ENCODE results near the gene EXOC7.
"Not testable (repeated sequence)": the region's sequence is repeated elsewhere in the genome, so short reads cannot be mapped to it uniquely, and the experiment has no call there.

Gene EXOC7

GRCh38 chr17:76071531-76072147 is 31.9 kb downstream of the EXOC7 start:
- DNase-seq (ENCODE audit: extremely low read depth, low read depth) = no peak
- peak overlapping the region; percentile 61 for H3K4me3 ChIP-seq (replicated peaks; ENCODE audit: low read depth, low read length)
- TF ChIP-seq, protein P1, sequence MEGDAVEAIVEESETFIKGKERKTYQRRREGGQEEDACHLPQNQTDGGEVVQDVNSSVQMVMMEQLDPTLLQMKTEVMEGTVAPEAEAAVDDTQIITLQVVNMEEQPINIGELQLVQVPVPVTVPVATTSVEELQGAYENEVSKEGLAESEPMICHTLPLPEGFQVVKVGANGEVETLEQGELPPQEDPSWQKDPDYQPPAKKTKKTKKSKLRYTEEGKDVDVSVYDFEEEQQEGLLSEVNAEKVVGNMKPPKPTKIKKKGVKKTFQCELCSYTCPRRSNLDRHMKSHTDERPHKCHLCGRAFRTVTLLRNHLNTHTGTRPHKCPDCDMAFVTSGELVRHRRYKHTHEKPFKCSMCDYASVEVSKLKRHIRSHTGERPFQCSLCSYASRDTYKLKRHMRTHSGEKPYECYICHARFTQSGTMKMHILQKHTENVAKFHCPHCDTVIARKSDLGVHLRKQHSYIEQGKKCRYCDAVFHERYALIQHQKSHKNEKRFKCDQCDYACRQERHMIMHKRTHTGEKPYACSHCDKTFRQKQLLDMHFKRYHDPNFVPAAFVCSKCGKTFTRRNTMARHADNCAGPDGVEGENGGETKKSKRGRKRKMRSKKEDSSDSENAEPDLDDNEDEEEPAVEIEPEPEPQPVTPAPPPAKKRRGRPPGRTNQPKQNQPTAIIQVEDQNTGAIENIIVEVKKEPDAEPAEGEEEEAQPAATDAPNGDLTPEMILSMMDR (IDR thresholded peaks at IDR 0.05; ENCODE audit: low read depth, low read length, missing control alignments) = no peak

- H3K4me3 ChIP-seq (replicated peaks; ENCODE audit: low read depth, low read length) = no peak overlapping the region
- DNase-seq (ENCODE audit: extremely low read depth, low read depth) = no peak
- TF ChIP-seq, protein P1 (IDR thresholded peaks at IDR 0.05; ENCODE audit: low read depth, low read length, missing control alignments) = no peak
Measured at GRCh38 chr17:76065775-76066174, 37.8 kb downstream of the EXOC7 start.

GRCh38 chr17:76063875-76064546 is 39.6 kb downstream of the EXOC7 start:
- TF ChIP-seq, protein P1 (IDR thresholded peaks at IDR 0.05; ENCODE audit: low read depth, low read length, missing control alignments) = no peak
- no peak overlapping the region for H3K4me3 ChIP-seq (replicated peaks; ENCODE audit: low read depth, low read length)
- DNase-seq (ENCODE audit: extremely low read depth, low read depth) = no peak

GRCh38 chr17:76058264-76058663 is 45.3 kb downstream of the EXOC7 start:
- not testable (repeated sequence) for H3K4me3 ChIP-seq (replicated peaks; ENCODE audit: low read depth, low read length); DNase-seq (ENCODE audit: extremely low read depth, low read depth)

- no peak overlapping the region for H3K4me3 ChIP-seq (replicated peaks; ENCODE audit: low read depth, low read length)
- DNase-seq (ENCODE audit: extremely low read depth, low read depth) = no peak
- TF ChIP-seq, protein P1 (IDR thresholded peaks at IDR 0.05; ENCODE audit: low read depth, low read length, missing control alignments) = no peak
Measured at GRCh38 chr17:76056882-76057281, 46.7 kb downstream of the EXOC7 start.

DNA sequence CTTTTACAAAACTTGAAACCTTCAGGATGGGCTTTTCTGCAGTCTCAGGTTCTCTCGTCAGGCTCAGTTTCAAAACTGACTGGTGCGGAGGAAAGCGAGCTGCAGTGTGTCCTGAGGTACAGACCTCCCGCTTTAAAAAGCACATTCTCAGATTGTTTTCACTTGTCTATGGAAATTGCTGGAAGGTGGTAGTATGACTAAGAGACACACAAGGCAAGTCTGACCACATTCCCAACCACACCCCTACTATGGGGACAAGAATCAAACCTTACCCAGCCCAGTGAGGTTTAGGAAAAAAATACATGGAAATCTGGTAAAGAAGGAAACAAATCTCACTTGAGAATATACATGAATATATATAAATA is 49.5 kb downstream of the EXOC7 start:
- TF ChIP-seq, protein P1 (IDR thresholded peaks at IDR 0.05; ENCODE audit: low read depth, low read length, missing control alignments) = no peak
- H3K4me3 ChIP-seq (replicated peaks; ENCODE audit: low read depth, low read length) = no peak overlapping the region
- no peak for DNase-seq (ENCODE audit: extremely low read depth, low read depth)

DNA sequence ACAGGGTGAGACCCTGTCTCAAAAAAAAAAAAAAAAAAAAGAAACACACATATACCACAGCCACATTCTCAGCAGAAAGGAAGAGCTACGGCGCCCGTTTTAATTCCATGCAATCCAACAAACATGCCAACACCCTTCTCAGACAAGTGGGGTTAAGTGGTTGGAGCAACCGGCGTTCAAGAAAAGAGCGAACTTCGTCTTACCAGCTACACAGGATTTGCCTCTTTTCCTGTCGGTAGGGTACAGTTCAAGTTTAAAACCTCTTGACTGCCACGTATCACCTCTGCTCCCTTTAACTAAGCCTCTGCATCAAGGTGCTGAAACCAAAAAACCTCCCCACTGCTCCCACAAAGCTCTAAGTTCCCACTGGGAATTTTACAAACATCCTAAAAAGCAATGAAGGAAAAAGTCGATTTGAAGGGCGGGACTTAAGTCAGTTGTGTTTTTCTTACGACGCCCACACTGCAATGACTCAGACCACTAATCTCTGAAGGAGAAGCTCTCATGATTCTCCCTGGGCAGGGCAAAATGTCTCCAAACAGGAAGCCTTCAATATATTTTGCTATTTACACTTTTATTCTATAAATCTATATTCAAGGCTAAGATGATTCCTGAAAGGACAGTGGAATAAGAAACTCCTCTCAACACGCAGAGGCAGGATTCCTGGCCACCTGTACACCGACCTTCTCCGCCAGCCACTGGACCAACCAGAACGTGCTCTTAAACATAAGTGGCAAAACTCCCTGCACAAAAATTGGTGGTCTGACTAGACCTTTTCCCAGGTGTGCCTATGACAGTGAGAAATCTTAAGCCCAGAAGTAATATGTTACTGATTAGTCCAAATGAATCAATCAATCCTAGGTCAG is 50.1 kb downstream of the EXOC7 start:
- H3K4me3 ChIP-seq (replicated peaks; ENCODE audit: low read depth, low read length) = no peak overlapping the region
- TF ChIP-seq, protein P1 (IDR thresholded peaks at IDR 0.05; ENCODE audit: low read depth, low read length, missing control alignments) = no peak
- no peak for DNase-seq (ENCODE audit: extremely low read depth, low read depth)
